Naive thymus-derived CD8-positive, alpha-beta T cell (primary cell): Measurements from ENCODE around the gene SLC9A9. TPM values are rescaled to one million over a fixed set of nuclear protein-coding genes. Genes with fewer than 3 reads are reported as not detected.

Source experiments
- ATAC-seq, 2 donors: fragments of 150-1000 bp; cut with Tn5 transposase in 1 of 2; sonication (Bioruptor Pico), chemical (Tn5 transposase) in 1 of 2; 1 replicate in 1 of 2; 2 replicates in 1 of 2; pipeline ENCODE4 v1.10.0; 2021; ENCODE audit warnings: mild to moderate bottlenecking in 2 of 2, moderate library complexity in 2 of 2
- POLR2A ChIA-PET: fragments of 350-600 bp; sonication (Branson Sonifier 250); formaldehyde crosslinking; loops from one replicate; lab custom pipeline; 2021; ENCODE audit warnings: antibody characterized with exemption; lab: Charles Lee
- DNase-seq, 10 donors: peaks; one replicate each; pipeline versions ENCODE4 v3.0.0 to v3.0.0-alpha.2; 2020 to 2022
- H3K27ac Mint-ChIP-seq, 10 donors: one replicate each; pipeline ENCODE4 v1.8.0; 2020 to 2022; ENCODE audit warnings: mild to moderate bottlenecking in 10 of 10, mixed read lengths in 10 of 10, moderate library complexity in 4 of 10, inconsistent platforms in 1 of 10
- H3K27me3 Mint-ChIP-seq, 5 donors: one replicate each; pipeline ENCODE4 v1.8.0; 2021 to 2022; ENCODE audit warnings: mixed read lengths in 5 of 5
- H3K36me3 Mint-ChIP-seq, 3 donors: one replicate each; pipeline ENCODE4 v1.8.0; 2020 to 2022; ENCODE audit warnings: mixed read lengths in 3 of 3, mild to moderate bottlenecking in 2 of 3, inconsistent platforms in 1 of 3
- H3K4me1 Mint-ChIP-seq, 4 donors: one replicate each; pipeline ENCODE4 v1.8.0; 2021 to 2022; ENCODE audit warnings: mixed read lengths in 4 of 4
- H3K4me3 Mint-ChIP-seq, 10 donors: one replicate each; pipeline ENCODE4 v1.8.0; 2020 to 2022; ENCODE audit warnings: mild to moderate bottlenecking in 10 of 10, mixed read lengths in 10 of 10, moderate library complexity in 6 of 10, inconsistent platforms in 1 of 10
- H3K9me3 Mint-ChIP-seq, 9 donors: one replicate each; pipeline ENCODE4 v1.8.0; 2020 to 2022; ENCODE audit warnings: mixed read lengths in 9 of 9, mild to moderate bottlenecking in 3 of 9, inconsistent platforms in 1 of 9, moderate library complexity in 1 of 9
- polyA plus RNA-seq, 3 donors: library from polyadenylated mRNA; unstranded; fragments of 300-500 nt; fragmentation: Illumina TruSeq; gene quantifications; one replicate each; pipeline ENCODE4 v1.2.3, GENCODE V29; 2021
- total RNA-seq, 8 experiments: library from RNA in 2 of 8; stranded (reverse) in 2 of 8; gene quantifications; one replicate each; pipeline ENCODE4 v1.2.3 and lab custom pipeline; 2021 to 2026

The SLC9A9 gene
- total and polyA plus RNA-seq, 5 experiments from 2014 or later = 9.6 to 19.4 (median 14.2) TPM

GRCh38 chr3:143595456-143596077 is 252.7 kb downstream of the SLC9A9 start:
- no peak for ATAC-seq
- Mint-ChIP-seq H3K36me3 (peaks cover 0 to 8% (median 1%) of the 10 kb centered on the region in 3 donors), H3K4me3 (no peak overlapping the region), H3K4me1 (peaks cover 0 to 6% (median 0%) of the 10 kb centered on the region in 4 donors), H3K27ac (no peak overlapping the region), H3K27me3 (no peaks in the 10 kb centered on the region), H3K9me3 (no peaks in the 10 kb centered on the region)
- POLR2A ChIA-PET = no interaction called here
- no peak for DNase-seq

GRCh38 chr3:143594206-143594605 is 254.1 kb downstream of the SLC9A9 start:
- Mint-ChIP-seq H3K9me3 (no peaks in the 10 kb centered on the region), H3K27me3 (no peaks in the 10 kb centered on the region), H3K4me1 (peaks cover 0 to 6% (median 0%) of the 10 kb centered on the region in 4 donors), H3K27ac (peak overlapping the region in 1 of 10 donors; percentile 13), H3K36me3 (peaks cover 0 to 8% (median 0%) of the 10 kb centered on the region in 3 donors), H3K4me3 (no peak overlapping the region)
- DNase-seq (no peak), ATAC-seq (no peak)
- POLR2A ChIA-PET = no interaction called here

- peaks cover 0 to 20% (median 3%) of the 10 kb centered on the region in 4 donors for H3K4me1 Mint-ChIP-seq
- ATAC-seq (no peak), DNase-seq (no peak)
- H3K9me3 Mint-ChIP-seq = no peaks in the 10 kb centered on the region
- H3K27me3 Mint-ChIP-seq = no peaks in the 10 kb centered on the region
- POLR2A ChIA-PET = no interaction called here
- H3K4me3 Mint-ChIP-seq = no peak overlapping the region
- peaks cover 0 to 9% (median 0%) of the 10 kb centered on the region in 3 donors for H3K36me3 Mint-ChIP-seq
- H3K27ac Mint-ChIP-seq = no peak overlapping the region
Measured at GRCh38 chr3:143590660-143591059, 257.6 kb downstream of the SLC9A9 start.

GRCh38 chr3:143586576-143586975 is 261.7 kb downstream of the SLC9A9 start:
- H3K4me1 Mint-ChIP-seq = peaks cover 0 to 16% (median 3%) of the 10 kb centered on the region in 4 donors
- no peak for DNase-seq
- ATAC-seq = no peak
- POLR2A ChIA-PET = no interaction called here
- peaks cover 0 to 13% (median 5%) of the 10 kb centered on the region in 3 donors for H3K36me3 Mint-ChIP-seq
- no peaks in the 10 kb centered on the region for H3K9me3 Mint-ChIP-seq
- H3K27me3 Mint-ChIP-seq = no peaks in the 10 kb centered on the region
- peak overlapping the region in 1 of 10 donors; percentile 34 for H3K27ac Mint-ChIP-seq
- H3K4me3 Mint-ChIP-seq = no peak overlapping the region

- peaks cover 0 to 16% (median 3%) of the 10 kb centered on the region in 4 donors for H3K4me1 Mint-ChIP-seq
- POLR2A ChIA-PET = no interaction called here
- H3K4me3 Mint-ChIP-seq = no peak overlapping the region
- H3K9me3 Mint-ChIP-seq = no peaks in the 10 kb centered on the region
- peak overlapping the region in 1 of 10 donors; percentile 34 for H3K27ac Mint-ChIP-seq
- DNase-seq = no peak
- H3K27me3 Mint-ChIP-seq = no peaks in the 10 kb centered on the region
- H3K36me3 Mint-ChIP-seq = peaks cover 0 to 13% (median 5%) of the 10 kb centered on the region in 3 donors
- ATAC-seq = no peak
Measured at GRCh38 chr3:143585720-143586456, 262.4 kb downstream of the SLC9A9 start.

GRCh38 chr3:143584474-143584873 is 263.8 kb downstream of the SLC9A9 start:
- Mint-ChIP-seq H3K4me1 (peaks cover 0 to 16% (median 3%) of the 10 kb centered on the region in 4 donors), H3K4me3 (no peak overlapping the region), H3K9me3 (no peaks in the 10 kb centered on the region), H3K27ac (no peak overlapping the region), H3K36me3 (peaks cover 0 to 13% (median 5%) of the 10 kb centered on the region in 3 donors), H3K27me3 (no peaks in the 10 kb centered on the region)
- POLR2A ChIA-PET = no interaction called here
- no peak for DNase-seq
- ATAC-seq = no peak

- POLR2A ChIA-PET = no interaction called here
- Mint-ChIP-seq H3K9me3 (no peaks in the 10 kb centered on the region), H3K36me3 (peaks cover 9 to 24% (median 17%) of the 10 kb centered on the region in 3 donors), H3K4me3 (no peak overlapping the region), H3K27me3 (no peaks in the 10 kb centered on the region), H3K4me1 (peaks cover 0 to 11% (median under 1%) of the 10 kb centered on the region in 4 donors), H3K27ac (peak overlapping the region in 2 of 10 donors; percentile 65 to 77)
- no peak for ATAC-seq
- DNase-seq = no peak
Measured at GRCh38 chr3:143581972-143582722, 266.1 kb downstream of the SLC9A9 start.

- H3K27me3 Mint-ChIP-seq = no peaks in the 10 kb centered on the region
- H3K27ac Mint-ChIP-seq = no peak overlapping the region
- peaks cover 16 to 38% (median 30%) of the 10 kb centered on the region in 3 donors for H3K36me3 Mint-ChIP-seq
- DNase-seq = no peak
- no peak for ATAC-seq
- H3K9me3 Mint-ChIP-seq = no peaks in the 10 kb centered on the region
- H3K4me1 Mint-ChIP-seq = no peaks in the 10 kb centered on the region
- H3K4me3 Mint-ChIP-seq = no peak overlapping the region
- POLR2A ChIA-PET = no interaction called here
Measured at GRCh38 chr3:143578810-143579435, 269.3 kb downstream of the SLC9A9 start.

GRCh38 chr3:143576568-143577270 is 271.5 kb downstream of the SLC9A9 start:
- POLR2A ChIA-PET = no interaction called here
- H3K27ac Mint-ChIP-seq = peak overlapping the region in 1 of 10 donors; percentile 63
- no peaks in the 10 kb centered on the region for H3K27me3 Mint-ChIP-seq

GRCh38 chr3:143574933-143575332 is 273.3 kb downstream of the SLC9A9 start:
- DNase-seq (no peak), ATAC-seq (no peak)
- Mint-ChIP-seq H3K4me3 (no peak overlapping the region), H3K27ac (no peak overlapping the region), H3K36me3 (peaks cover 16 to 38% (median 33%) of the 10 kb centered on the region in 3 donors), H3K4me1 (no peaks in the 10 kb centered on the region), H3K9me3 (no peaks in the 10 kb centered on the region), H3K27me3 (no peaks in the 10 kb centered on the region)
- POLR2A ChIA-PET = no interaction called here

More at GRCh38 chr3:143576568-143577270, 271.5 kb downstream of the SLC9A9 start:
- H3K4me1 Mint-ChIP-seq = no peaks in the 10 kb centered on the region
- ATAC-seq = no peak
- DNase-seq = no peak
- no peak overlapping the region for H3K4me3 Mint-ChIP-seq
- peaks cover 16 to 39% (median 33%) of the 10 kb centered on the region in 3 donors for H3K36me3 Mint-ChIP-seq
- H3K9me3 Mint-ChIP-seq = no peaks in the 10 kb centered on the region

- H3K9me3 Mint-ChIP-seq = no peaks in the 10 kb centered on the region
- no peaks in the 10 kb centered on the region for H3K4me1 Mint-ChIP-seq
- no peak overlapping the region for H3K27ac Mint-ChIP-seq
- H3K36me3 Mint-ChIP-seq = peaks cover 16 to 38% (median 33%) of the 10 kb centered on the region in 3 donors
- no peaks in the 10 kb centered on the region for H3K27me3 Mint-ChIP-seq
- no peak overlapping the region for H3K4me3 Mint-ChIP-seq
- POLR2A ChIA-PET = no interaction called here
- ATAC-seq = no peak
- no peak for DNase-seq
Measured at GRCh38 chr3:143573610-143574303, 274.5 kb downstream of the SLC9A9 start.
